ENCODE results near the gene MGLL.

MGLL gene

DNA sequence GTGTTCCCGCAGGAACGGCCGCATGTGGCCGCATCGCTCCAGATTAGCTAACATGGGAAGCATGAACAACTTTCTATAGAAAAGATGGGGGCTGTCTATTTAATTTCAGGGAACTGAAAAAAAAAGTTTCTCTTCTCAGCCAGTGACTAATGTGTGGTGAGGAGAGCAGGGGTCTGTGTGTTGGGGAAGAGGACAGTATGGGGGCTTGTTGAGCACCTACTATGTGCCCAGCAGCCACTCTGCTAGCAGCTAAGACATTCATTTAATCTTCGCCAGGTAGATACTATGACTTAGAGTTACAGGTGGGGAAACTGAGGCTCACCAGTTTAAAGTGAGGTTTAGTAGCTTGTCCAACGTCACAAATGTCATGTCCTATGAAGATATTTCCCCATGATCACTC is 56.6 kb downstream of the MGLL start:
- H3K9ac ChIP-seq (ENCODE audit: insufficient read length), result no peak overlapping the region
- no peaks in the 10 kb centered on the region; the same call in 1 of the 2 replicates for H3K9me3 ChIP-seq (ENCODE audit: low read depth, low read length)
- TF ChIP-seq EZH2 (IDR thresholded peaks at IDR 0.05) (no peak), POLR2AphosphoS5 (IDR thresholded peaks at IDR 0.05; ENCODE audit: borderline replicate concordance, low read depth, low read length) (no peak), FOXP2 (optimal IDR thresholded peaks at IDR 0.05; ENCODE audit: control extremely low read depth, extremely low read length, insufficient read depth) (no peak)
- H3K4me3 ChIP-seq, result no peak overlapping the region
- DNase-seq (ENCODE audit: low read depth, low spot score), result no peak
- no peaks in the 10 kb centered on the region for H3K36me3 ChIP-seq (ENCODE audit: insufficient read depth, low read length)
- no peak overlapping the region for H3K27ac ChIP-seq

DNA sequence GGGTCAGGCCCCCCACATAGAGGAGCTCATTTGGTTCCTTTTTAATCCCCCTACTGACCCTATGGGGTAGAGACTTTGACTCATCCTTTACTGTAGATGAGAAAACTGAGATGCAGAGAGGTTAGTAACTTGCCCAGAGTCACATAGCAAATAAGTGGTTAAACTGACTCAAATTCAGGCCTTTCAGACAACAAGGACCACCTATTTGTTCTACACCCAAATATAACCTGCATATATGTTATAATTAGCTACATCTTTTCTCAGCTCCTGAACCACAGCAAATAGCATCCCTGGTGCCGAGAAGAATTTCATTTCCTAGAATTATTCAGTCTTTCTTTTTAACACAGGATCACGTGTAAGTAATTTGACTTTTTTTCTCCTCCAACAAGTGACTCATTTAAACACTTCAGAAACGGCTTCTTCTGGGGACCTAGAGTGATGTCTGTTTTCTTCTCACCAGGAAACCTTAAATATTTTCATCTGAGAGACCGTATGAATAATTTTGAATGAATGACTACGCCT is 57.4 kb downstream of the MGLL start:
- no peak overlapping the region for H3K27ac ChIP-seq
- no peaks in the 10 kb centered on the region; the same call in 1 of the 2 replicates for H3K9me3 ChIP-seq (ENCODE audit: low read depth, low read length)
- DNase-seq (ENCODE audit: low read depth, low spot score), result no peak
- H3K36me3 ChIP-seq (ENCODE audit: insufficient read depth, low read length), result no peaks in the 10 kb centered on the region
- no peak for TF ChIP-seq EZH2 (IDR thresholded peaks at IDR 0.05)
- no peak for TF ChIP-seq FOXP2 (optimal IDR thresholded peaks at IDR 0.05; ENCODE audit: control extremely low read depth, extremely low read length, insufficient read depth)
- TF ChIP-seq POLR2AphosphoS5 (IDR thresholded peaks at IDR 0.05; ENCODE audit: borderline replicate concordance, low read depth, low read length), result no peak
- H3K4me3 ChIP-seq, result no peak overlapping the region
- no peak overlapping the region for H3K9ac ChIP-seq (ENCODE audit: insufficient read length)

DNA sequence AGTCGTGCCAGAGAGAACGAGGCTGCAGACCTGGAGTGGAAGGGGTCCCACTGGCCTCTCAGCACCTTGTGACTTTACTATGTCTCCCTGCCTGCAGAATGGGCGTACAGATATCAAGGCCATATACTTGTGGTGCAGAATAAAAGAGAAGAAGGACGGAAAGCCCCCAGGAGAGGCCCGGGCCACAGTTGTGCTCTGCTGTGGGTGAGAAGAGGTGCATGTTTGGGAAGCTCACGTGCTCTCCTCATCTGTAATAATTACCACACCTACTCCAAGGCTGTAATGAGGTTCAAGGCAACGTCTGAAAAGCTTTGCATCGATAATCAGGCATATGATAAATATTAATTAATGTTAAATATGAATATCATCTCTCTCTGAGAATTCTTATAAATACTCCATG is 58.0 kb downstream of the MGLL start:
- H3K36me3 ChIP-seq (ENCODE audit: insufficient read depth, low read length), result no peaks in the 10 kb centered on the region
- no peak overlapping the region for H3K9ac ChIP-seq (ENCODE audit: insufficient read length)
- H3K9me3 ChIP-seq (ENCODE audit: low read depth, low read length), result no peaks in the 10 kb centered on the region; the same call in 1 of the 2 replicates
- no peak for DNase-seq (ENCODE audit: low read depth, low spot score)
- H3K27ac ChIP-seq, result no peak overlapping the region
- TF ChIP-seq POLR2AphosphoS5 (IDR thresholded peaks at IDR 0.05; ENCODE audit: borderline replicate concordance, low read depth, low read length), result no peak
- TF ChIP-seq EZH2 (IDR thresholded peaks at IDR 0.05), result no peak
- TF ChIP-seq FOXP2 (optimal IDR thresholded peaks at IDR 0.05; ENCODE audit: control extremely low read depth, extremely low read length, insufficient read depth), result no peak
- no peak overlapping the region for H3K4me3 ChIP-seq

DNA sequence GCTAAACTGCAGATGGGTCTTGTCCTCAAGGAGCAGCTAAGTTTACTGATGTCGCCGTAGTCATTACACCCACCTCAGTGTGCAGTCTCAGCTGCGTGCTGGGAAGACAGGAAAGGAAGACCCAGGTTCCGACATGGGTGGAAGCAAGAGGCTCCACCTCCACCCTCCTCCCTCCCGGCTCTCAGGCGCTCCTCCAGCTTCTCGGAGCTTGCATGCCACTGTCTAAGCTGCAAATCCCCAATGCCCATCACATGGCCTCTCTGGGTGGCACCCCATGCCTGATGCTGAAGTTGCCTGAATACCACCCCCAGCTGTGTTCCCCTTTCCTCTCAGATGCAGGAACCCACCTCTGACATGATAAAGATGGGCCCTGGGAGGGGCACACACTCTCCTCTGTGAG is 58.5 kb downstream of the MGLL start:
- no peak for DNase-seq (ENCODE audit: low read depth, low spot score)
- no peak overlapping the region for H3K4me3 ChIP-seq
- TF ChIP-seq EZH2 (IDR thresholded peaks at IDR 0.05), result no peak
- no peak for TF ChIP-seq FOXP2 (optimal IDR thresholded peaks at IDR 0.05; ENCODE audit: control extremely low read depth, extremely low read length, insufficient read depth)
- no peak for TF ChIP-seq POLR2AphosphoS5 (IDR thresholded peaks at IDR 0.05; ENCODE audit: borderline replicate concordance, low read depth, low read length)
- no peaks in the 10 kb centered on the region for H3K36me3 ChIP-seq (ENCODE audit: insufficient read depth, low read length)
- no peak overlapping the region for H3K27ac ChIP-seq
- no peak overlapping the region for H3K9ac ChIP-seq (ENCODE audit: insufficient read length)
- H3K9me3 ChIP-seq (ENCODE audit: low read depth, low read length), result no peaks in the 10 kb centered on the region; the same call in 1 of the 2 replicates

DNA sequence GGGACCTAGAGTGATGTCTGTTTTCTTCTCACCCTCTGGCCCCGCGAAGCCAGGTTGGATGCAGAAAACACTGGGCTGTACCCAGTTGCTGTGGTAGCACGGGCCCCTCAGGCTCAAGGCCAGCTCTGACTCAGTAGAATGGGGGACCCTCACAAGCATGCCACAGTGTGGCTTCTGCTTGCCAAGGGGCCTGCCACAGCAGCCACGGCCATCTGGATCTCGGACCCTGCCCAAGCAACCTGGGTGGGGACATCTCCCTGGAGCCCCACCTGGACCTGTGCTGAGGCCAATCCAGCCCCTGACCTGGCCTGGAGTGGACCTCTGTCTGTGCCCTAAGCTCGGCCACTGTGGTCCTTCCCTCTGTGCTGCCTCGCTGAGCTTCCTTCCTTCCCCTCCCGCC is 59.0 kb downstream of the MGLL start:
- Histone ChIP-seq H3K9me3 (ENCODE audit: low read depth, low read length) (no peaks in the 10 kb centered on the region; the same call in 1 of the 2 replicates), H3K27ac (no peak overlapping the region)

DNA sequence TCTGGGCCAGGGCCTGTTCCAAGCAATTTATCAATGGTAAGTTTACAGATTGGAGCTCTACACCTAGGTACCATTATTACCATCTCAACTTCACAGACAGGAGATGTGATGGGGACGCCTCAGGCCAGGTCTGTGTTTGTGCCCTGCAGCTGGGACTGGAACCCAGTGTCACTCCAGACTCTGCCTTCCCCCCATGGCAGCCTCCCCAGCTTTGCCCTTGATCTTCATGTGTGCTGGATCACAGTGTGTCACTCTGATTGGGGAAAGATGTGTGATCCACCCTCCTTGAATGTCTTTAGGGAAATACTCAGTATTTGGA is 59.6 kb downstream of the MGLL start:
- no peak for TF ChIP-seq POLR2AphosphoS5 (IDR thresholded peaks at IDR 0.05; ENCODE audit: borderline replicate concordance, low read depth, low read length)
- TF ChIP-seq FOXP2 (optimal IDR thresholded peaks at IDR 0.05; ENCODE audit: control extremely low read depth, extremely low read length, insufficient read depth), result no peak
- no peak for TF ChIP-seq EZH2 (IDR thresholded peaks at IDR 0.05)
- H3K27ac ChIP-seq, result no peak overlapping the region
- no peak for DNase-seq (ENCODE audit: low read depth, low spot score)
- no peaks in the 10 kb centered on the region; the same call in 1 of the 2 replicates for H3K9me3 ChIP-seq (ENCODE audit: low read depth, low read length)
- H3K4me3 ChIP-seq, result no peak overlapping the region
- H3K9ac ChIP-seq (ENCODE audit: insufficient read length), result no peak overlapping the region
- H3K36me3 ChIP-seq (ENCODE audit: insufficient read depth, low read length), result no peaks in the 10 kb centered on the region

More for the DNA sequence above, 59.0 kb downstream of the MGLL start:
- DNase-seq (ENCODE audit: low read depth, low spot score), result no peak
- Histone ChIP-seq H3K4me3 (no peak overlapping the region), H3K36me3 (ENCODE audit: insufficient read depth, low read length) (no peaks in the 10 kb centered on the region), H3K9ac (ENCODE audit: insufficient read length) (no peak overlapping the region)
- TF ChIP-seq POLR2AphosphoS5 (IDR thresholded peaks at IDR 0.05; ENCODE audit: borderline replicate concordance, low read depth, low read length) (no peak), EZH2 (IDR thresholded peaks at IDR 0.05) (no peak), FOXP2 (optimal IDR thresholded peaks at IDR 0.05; ENCODE audit: control extremely low read depth, extremely low read length, insufficient read depth) (no peak)

DNA sequence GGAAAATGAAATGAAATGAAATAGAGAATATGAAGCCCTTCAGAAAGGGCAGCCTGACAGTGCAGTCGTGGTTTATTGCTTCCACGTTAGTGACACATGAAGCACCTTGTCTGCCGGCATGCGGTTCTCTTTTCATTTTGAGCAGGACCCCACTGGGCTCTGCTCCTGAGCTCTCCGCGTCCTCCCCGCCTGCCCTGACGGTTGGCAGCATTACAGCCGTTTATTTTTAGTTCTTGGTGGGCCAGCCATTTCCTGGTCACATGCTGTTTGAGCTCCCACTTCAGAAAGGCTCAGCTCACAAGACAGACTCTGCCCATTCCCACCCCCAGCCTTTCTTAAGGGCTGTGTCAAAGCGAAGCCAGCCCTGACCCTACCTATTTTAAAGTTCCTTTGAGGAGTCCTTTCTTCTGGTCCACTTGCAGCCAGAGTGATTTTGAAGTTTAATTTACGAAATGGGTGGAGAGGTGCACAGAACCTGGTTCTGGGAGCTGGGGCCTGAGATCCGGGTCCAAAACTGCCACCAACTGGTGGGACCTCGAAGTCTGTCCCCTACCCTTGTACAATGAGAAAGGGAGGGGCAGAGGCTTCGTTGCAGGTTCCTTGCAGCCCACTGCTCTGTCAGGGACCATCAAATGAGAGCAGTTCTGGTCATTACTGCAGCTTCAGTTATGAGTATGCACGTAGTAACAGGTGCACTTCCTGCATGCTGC is 60.1 kb downstream of the MGLL start:
- DNase-seq (ENCODE audit: low read depth, low spot score), result no peak
- Histone ChIP-seq H3K27ac (no peak overlapping the region), H3K36me3 (ENCODE audit: insufficient read depth, low read length) (no peaks in the 10 kb centered on the region), H3K9ac (ENCODE audit: insufficient read length) (no peak overlapping the region), H3K4me3 (no peak overlapping the region), H3K9me3 (ENCODE audit: low read depth, low read length) (no peaks in the 10 kb centered on the region)
- no peak for TF ChIP-seq EZH2 (IDR thresholded peaks at IDR 0.05)
- no peak for TF ChIP-seq POLR2AphosphoS5 (IDR thresholded peaks at IDR 0.05; ENCODE audit: borderline replicate concordance, low read depth, low read length)
- no peak for TF ChIP-seq FOXP2 (optimal IDR thresholded peaks at IDR 0.05; ENCODE audit: control extremely low read depth, extremely low read length, insufficient read depth)

DNA sequence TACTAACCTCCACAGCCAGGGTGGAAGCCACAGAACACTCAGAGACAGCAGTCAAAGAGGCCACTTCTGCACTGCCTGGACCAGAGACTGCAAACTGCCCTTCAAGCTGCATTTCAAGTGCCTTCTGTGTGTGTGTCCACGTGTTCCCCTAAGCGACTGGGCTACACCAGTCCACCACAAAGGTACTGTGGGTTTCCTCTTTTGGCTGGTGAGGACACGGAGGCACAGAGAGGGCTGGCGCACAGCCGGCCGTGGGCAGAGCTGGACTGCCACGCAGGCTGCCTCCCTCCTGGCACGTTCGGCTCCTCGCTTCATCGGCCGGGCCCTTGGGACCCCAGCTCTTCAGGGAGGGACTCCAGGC is 60.9 kb downstream of the MGLL start:
- TF ChIP-seq FOXP2 (optimal IDR thresholded peaks at IDR 0.05; ENCODE audit: control extremely low read depth, extremely low read length, insufficient read depth) (no peak), POLR2AphosphoS5 (IDR thresholded peaks at IDR 0.05; ENCODE audit: borderline replicate concordance, low read depth, low read length) (no peak), EZH2 (IDR thresholded peaks at IDR 0.05) (no peak)
- Histone ChIP-seq H3K9ac (ENCODE audit: insufficient read length) (no peak overlapping the region), H3K9me3 (ENCODE audit: low read depth, low read length) (no peaks in the 10 kb centered on the region), H3K27ac (no peak overlapping the region), H3K4me3 (no peak overlapping the region), H3K36me3 (ENCODE audit: insufficient read depth, low read length) (no peaks in the 10 kb centered on the region)
- DNase-seq (ENCODE audit: low read depth, low spot score), result no peak

Data from SK-N-MC (cell line).